Stimulated activated CD4-positive, alpha-beta T cell treated with anti-CD3 and anti-CD28 coated beads, Interleukin-15, amount 100 ng/mL, for 24 hours (primary cell): ENCODE data around the gene FAXC.
"Not testable (repeated sequence)": the region's sequence is repeated elsewhere in the genome, so short reads cannot be mapped to it uniquely, and the experiment has no call there.

Source experiments
- DNase-seq: peaks from one replicate; pipeline ENCODE4 v3.0.0-alpha.2; 2020

Gene FAXC

DNA sequence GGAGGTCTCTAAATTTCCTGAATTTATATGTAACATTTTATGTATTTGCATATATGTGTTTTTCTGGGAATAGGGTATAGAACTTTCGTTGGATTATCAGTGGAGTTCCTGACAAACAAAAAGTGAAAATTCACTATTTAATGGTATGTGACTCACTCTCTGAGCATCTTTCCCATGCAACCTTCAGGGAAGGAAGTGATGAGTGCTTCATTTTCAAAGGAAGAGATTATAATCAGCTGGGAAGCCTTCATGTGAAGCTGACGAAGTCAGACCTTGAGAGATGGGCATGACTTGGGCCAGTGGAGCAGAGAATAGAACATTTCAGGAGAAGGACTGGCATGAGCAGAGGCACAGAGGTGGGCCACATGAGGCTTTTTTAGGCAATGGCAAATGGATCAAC, 72.7 kb downstream of the FAXC start:
- no peak for DNase-seq

DNA sequence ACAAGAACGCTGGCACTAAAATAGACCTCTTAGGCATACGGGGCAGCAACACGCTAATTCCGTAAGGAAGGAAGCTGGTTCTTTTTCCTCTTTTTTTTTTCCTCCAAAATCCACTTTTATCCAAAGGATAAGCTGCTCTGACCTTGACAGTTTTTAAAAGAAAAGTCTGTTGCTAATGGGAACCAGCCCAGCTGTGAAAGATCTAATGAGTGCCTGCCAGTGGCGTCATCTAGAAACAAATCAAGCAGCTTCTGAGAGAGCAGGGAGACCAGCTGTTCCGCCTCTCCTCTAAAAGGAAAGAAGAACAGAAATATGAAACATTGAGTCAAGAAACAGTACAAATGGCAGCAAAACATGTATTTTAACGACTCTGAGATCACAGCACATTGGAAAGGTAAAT, 78.6 kb downstream of the FAXC start:
- no peak for DNase-seq

DNA sequence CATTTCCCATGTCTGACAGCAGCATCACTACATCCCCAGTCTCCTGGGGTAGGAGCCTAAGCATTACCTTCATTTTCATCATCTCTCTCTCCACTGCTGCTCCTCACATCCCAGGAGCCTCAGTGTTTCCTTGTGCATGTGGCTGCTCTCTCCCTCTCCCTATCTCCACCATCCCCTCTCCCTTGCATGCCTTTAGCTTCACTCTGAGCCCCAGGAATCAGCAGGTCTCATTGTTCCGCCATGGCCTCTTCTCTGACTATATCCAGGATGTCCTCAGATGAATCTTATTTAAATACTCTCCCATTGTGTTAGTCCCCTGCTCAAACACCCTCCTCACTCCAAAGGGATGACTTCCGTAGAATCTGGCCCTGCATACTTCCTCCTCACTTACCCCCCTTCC, 79.4 kb downstream of the FAXC start:
- DNase-seq, result no peak

DNA sequence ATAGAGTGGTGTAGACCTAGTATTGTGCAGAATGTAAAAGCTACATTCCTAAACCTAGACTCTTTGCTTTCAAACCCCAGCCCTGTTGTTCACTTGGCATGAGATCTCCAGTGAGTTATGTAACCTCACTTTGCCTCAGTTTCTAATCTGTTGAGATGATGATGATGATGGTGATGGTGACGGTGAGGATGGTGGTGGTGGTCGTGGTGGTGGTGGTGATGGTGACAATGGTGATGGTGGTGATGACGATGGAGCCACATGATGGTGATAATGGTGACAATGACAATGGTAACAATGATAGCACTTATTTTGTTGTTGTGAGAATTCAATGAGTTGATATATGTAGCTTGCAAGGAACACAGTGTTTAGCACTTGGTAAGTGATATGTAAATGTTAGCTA, 80.3 kb downstream of the FAXC start:
- no peak for DNase-seq

DNA sequence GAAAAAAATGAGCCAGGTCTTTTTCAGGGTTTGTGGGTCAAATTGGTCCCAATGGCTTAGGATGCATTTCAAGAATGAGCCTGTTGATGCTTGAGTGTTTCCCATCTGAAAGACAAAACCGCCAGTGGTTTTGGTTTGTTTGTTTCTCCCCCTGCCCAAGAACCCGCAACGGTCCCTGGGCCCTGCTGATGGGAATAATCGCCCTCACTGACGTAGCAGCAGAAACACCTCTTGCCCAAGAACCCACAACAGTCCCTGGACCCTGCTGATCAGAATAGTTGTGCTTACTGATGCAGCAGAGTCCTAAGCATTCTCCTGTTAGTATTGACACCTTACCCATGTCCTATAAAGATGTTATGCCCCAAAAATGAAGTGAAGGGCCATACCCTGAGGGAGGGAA, 82.5 kb downstream of the FAXC start:
- not testable (repeated sequence) for DNase-seq

DNA sequence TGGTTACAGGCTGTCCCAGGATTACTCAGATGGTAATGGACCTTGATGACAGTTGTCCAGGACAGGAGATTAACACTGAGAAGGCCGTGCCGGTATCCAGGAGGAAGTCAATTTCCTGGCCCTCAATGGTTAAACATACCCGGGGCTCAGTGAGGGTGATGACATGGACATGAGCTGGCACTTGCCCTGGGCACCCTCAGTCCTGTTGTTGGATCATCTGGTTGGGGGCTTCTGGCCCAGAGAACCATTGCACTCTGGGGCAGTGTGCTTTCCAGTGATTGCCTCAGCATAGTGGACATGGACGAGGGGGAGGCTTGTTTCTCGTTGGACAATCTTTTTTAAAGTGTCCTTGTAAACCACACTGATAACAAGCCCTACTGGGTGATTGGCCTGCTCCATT, 84.0 kb downstream of the FAXC start:
- not testable (repeated sequence) for DNase-seq

DNA sequence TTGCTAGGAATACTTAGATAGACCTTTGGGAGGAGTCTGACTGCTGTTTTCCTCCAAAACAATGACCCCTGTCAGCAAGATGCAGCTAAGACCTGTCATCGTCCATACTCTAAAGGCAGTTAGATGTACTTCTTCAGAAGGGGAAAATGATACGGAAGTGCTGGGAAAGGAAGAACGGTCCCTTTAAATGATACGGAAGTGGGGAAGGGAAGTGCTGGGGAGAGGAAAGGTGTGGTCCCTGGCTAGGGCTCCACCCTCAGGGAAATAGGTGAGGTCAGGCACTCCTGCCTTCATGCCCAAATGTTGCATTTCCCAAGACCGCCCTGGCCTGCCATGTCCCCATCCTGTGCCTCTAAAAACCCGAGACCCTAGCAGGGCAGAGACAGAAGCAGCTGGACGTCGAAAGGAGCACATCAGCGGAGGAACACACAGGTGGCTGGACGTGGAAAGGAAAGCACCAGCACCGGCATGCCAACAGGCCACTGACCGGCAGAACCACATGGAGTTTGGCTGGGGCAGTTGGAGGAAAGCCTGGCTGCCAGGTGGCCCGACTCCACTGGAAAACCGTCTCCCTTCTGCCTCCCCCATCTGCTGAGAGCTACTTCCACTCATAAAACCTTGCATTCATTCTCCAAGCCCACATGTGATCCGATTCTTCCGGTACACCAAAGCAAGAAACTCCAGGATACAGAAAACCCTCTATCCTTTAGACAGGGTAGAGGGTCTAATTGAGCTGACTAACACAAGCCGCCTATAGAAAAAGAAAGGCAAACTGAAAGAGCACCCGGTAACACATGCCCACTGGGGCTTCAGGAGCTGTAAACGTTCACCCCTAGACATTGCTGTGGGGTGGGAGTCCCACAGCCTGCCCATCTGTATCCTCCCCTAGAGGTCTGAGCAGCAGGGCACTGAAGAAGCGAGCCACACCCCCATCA, 94.6 kb downstream of the FAXC start:
- no peak for DNase-seq

DNA sequence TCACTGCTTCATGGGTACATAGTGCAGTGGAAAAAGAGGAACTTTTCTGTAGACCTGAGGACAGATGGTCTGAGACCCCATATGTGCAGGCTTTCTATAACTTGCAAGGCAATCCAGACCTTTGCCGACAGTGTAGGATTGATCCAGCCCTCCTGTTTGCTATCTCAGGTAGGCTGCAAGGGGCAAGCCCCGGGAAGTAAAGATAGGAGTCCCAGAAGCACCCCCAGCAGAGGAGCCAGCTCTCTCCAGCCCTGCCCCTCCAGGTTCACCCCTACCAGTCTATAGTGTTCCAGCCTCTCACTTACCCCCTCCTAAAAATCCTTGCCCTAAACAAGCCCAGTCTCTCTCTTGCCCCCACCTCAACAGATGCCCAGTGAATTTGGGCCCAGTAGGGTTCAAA, 96.2 kb downstream of the FAXC start:
- no peak for DNase-seq

DNA sequence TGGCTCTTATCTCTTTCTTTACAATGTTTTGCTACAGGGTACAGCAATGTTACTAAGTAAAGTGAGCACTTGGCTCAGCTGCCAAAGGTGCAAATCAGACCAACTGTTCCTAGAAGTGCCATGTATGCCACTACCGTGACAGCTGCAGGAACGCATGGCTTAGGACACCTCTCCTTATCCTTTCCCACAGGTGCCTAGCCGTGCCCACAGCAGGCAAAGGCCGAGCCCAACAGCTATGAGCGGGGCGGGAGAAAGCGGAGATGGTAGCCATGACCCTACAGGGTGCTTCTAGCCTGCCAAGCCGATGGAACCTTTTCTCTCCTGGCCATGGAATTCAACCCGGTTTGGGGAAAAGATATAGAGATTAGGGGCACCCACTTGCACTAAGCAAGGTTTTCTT, 97.1 kb downstream of the FAXC start:
- no peak for DNase-seq

DNA sequence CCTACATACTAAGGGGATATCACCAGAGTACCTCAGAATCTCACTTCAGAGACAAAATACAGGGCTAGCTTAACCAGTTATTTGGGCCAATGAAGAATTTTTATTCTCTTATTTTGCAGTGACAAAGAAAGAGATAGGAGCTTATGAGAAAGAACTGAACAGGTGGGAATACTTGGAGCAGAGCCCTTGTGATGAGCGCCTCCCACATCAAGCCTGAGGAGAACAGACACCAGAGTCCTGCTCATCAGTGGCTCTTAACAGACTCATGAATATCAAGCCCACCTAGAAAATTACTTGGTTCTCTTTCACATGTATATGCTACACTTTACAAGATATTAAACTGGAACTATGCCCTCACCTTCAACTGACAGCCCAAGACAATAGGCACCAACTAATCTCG, 99.0 kb downstream of the FAXC start:
- no peak for DNase-seq

DNA sequence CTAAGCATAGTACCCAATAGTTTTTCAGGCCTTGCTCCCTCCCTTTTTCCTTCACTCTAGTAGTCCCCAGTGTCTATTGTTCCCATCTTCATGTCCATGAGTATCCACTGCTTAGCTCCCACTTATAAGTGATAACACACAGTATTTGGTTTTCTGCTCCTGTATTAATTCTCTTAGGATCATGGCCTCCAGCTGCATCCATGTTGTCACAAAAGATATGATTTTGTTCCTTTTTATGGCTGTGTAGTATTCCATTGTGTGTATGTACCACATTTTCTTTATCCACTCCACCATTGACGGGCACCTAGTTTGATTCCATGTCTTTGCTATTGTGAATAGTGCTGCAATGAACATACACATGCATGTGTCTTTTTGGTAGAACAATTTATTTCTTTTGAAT, 102.9 kb downstream of the FAXC start:
- DNase-seq, result no peak

DNA sequence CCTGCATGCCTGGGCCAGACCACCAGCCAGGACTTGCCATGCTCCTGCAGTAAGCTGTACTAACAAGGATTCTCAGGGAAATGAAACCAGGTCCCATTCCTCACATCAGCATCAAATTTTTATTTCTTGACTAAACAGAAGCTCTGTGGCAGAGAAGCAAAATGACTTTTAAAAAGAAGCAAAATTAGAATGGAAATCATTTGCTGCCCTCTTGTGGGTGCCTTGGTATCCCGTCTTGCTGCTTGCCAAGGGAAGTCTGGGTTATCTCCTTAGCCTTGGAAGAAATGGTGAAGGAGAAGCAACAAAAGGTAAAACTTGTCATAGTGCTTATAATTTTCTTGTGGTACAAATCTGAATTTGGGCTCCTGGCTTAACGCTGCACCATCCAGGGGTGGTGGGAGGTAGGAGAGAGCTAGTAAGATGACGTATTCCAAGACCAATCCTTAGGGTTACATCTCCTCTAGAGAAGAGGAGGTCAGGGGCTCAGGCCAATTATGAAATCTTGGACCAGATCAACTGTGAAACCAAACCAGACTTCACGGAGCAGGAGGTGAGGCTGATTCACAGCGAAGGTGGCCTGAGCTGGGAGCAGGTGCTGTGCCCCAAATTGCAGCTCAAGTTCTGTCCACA, 107.5 kb downstream of the FAXC start:
- peak; percentile 8 for DNase-seq

DNA sequence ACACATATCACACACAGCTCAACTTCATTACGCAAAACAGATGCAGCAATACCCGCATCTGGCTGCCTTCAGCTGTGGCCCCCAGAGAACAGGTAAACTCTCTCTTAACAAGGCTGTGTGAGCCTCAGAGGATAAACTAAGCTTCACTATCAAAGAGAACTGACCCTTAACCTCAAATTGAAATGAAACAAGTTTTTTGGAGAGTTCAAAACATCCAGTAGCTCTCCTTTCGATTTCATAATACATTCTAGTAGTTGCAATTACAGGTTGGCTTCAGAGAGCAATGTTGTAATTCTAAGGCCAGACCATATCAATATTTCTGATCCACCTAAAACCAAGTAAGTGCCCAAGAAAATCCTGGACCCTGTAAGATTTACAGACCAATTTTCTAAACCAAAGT, 113.5 kb downstream of the FAXC start:
- no peak for DNase-seq

DNA sequence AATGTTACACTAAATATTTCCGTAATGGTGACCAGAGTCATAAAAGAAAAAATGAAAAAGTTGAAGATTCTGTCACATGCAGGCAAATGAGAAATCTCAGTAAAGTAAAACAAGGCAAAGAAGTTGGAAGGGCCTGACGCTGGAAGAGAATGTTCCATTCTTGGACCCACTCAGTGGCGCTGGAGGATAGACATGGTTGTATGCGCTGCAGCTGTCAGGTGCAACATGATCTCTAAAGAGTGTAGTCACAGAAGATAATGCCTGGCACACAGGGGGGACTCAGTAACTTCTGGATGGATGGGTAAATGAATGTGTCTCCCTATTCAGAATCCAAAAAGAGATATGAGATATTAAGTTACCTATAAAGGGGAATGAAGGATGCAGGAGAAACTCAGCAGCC, 116.3 kb downstream of the FAXC start:
- no peak for DNase-seq

DNA sequence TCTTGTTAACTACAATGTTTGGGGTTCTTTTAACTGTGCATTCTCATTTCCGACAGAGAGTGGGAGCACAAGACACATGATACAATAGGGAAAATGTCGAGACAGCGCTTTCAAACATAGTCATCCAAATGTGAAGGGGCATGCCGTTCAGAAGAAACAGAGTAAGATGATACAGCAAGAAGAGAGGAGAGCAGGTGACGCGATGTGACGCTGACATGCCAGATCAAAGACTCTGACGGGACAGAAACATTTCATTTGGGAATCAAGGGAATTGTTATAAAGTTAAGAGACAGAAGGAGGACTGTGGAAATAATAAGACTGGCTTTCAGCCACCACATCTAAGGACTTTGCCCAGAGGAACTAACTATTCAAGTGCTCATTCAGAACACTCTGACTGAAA, 117.4 kb downstream of the FAXC start:
- DNase-seq, result no peak

DNA sequence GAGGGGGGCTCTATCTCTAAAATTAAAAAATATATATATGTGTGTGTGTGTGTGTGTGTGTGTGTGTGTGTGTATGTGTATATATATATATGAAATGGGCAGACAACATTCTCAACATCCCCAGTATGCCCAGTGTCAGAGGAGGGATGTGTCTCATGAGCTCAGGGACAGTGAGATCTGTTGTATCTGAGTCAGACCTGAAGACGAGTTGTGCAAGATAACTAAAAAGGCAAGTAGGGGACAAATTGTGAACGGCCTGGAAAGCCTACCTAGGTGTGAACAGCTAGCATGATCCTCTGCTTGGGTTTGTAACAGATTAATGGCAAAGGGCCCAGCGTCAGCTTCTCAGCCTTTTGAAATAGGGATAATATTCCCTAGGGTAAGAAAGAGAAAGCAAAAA, 124.3 kb downstream of the FAXC start:
- no peak for DNase-seq
